ENCODE results near the gene DVL1. TPM values are rescaled to one million over a fixed set of nuclear protein-coding genes. Genes with fewer than 3 reads are reported as not detected.

Gene DVL1
- total RNA-seq, 1 donor from 2014 or later = 66.0 TPM

DNA sequence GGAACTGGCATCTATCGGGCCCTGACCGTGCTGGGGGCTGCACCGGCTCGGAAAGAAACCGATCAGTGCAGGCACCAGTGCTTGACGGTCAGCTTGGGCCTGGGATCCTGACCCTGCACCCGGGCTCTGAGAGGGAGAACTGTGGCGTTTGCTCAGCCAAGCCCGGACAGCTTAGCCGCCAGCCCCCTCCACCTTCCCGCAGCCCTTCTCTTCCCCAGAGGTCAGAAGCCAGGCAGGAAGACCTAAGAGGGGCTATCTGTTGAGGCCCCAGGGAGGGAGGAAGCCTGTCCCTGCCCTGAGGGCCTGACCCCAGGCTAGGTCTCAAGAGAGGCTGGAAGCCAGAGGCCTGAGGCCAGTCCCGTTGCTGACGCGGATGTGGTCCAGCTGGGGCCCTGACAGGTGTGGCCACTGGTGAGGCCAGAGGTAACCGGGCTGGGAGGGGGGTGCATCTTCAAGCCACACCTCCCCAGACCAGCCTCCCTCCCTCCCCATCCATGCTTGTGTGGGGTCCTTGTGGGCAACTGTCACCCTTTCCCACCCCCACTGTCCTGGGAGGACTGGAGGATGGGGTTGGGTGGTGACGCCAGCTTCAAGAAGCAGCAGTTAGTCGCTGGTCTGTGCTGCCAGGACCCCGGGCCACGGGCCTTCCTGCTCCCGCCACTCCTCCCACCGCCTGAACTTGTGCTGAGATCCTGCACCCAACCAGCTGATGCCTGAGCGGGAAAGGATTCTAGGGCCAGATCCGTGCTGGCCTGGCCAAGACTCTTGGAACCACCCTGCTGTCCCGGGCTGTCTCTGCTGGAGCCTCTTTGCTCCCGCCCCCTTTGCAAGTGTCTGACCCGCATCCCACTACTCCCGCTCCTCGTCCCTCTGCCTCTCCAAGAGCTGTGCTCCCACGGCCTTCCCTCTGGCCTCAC is 2.6 kb upstream of the DVL1 start:
- Histone ChIP-seq H3K4me1 (peaks cover 35% of the 10 kb centered on the region), H3K27ac (peak overlapping the region; percentile 30), H3K36me3 (no peaks in the 10 kb centered on the region), H3K4me3 (no peak overlapping the region), H3K9me3 (no peaks in the 10 kb centered on the region), H3K27me3 (peaks cover 11% of the 10 kb centered on the region)
- intact Hi-C loops (cut with DNase I) = no loop called here
- TF ChIP-seq, protein P1, sequence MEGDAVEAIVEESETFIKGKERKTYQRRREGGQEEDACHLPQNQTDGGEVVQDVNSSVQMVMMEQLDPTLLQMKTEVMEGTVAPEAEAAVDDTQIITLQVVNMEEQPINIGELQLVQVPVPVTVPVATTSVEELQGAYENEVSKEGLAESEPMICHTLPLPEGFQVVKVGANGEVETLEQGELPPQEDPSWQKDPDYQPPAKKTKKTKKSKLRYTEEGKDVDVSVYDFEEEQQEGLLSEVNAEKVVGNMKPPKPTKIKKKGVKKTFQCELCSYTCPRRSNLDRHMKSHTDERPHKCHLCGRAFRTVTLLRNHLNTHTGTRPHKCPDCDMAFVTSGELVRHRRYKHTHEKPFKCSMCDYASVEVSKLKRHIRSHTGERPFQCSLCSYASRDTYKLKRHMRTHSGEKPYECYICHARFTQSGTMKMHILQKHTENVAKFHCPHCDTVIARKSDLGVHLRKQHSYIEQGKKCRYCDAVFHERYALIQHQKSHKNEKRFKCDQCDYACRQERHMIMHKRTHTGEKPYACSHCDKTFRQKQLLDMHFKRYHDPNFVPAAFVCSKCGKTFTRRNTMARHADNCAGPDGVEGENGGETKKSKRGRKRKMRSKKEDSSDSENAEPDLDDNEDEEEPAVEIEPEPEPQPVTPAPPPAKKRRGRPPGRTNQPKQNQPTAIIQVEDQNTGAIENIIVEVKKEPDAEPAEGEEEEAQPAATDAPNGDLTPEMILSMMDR (IDR thresholded peaks at IDR 0.05) = no peak
- DNase-seq = no peak
- ATAC-seq = no peak

DNA sequence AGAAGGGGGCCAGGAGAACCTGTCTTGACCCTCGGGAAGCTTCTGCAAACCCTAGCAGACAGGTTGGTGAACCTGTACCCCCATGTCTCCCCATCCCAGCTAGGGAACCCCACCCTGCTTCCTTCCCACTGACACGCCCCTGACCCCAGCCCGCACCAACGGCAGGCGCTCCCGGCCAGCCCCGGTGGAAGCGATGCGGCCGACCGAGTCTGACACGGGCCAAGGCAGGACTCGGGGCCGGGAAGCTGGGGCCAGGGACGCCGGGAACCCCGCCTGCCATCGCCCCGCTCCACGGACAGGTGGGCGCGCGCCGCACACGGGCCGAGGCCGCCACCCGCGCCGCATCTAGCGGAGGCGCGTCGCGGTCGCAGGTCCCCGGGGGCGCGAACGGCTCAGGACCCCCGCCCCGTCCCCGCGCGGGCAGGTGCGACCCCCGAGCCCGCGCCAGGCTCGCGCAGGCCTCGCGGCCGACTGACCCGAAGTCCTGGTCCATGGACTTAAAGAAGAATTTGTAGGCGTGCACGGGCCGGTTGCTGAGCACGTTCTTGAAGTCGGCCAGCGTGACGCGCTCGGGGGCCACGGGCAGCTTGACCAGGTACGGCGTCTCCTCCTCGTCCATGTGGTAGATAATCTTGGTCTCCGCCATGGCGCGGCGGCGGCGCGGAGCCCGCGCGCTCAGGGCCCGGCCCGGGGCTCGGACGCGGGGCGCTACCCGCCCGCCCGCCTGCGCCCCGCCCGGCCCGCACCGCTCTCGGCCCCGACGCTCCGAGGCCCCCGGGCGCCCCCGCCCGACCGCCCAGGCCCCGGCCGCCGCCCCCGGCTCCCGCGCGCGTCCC is 580 bp downstream of the DVL1 start:
- Histone ChIP-seq H3K4me3 (peak overlapping the region; percentile 58), H3K36me3 (no peaks in the 10 kb centered on the region), H3K27ac (peak overlapping the region; percentile 68), H3K9me3 (no peaks in the 10 kb centered on the region), H3K4me1 (peaks cover 38% of the 10 kb centered on the region), H3K27me3 (peaks cover 6% of the 10 kb centered on the region)
- no peak for DNase-seq
- intact Hi-C loops (cut with DNase I) = no loop called here
- TF ChIP-seq, protein P1 (IDR thresholded peaks at IDR 0.05) = no peak
- peak; percentile 0 for ATAC-seq

DNA sequence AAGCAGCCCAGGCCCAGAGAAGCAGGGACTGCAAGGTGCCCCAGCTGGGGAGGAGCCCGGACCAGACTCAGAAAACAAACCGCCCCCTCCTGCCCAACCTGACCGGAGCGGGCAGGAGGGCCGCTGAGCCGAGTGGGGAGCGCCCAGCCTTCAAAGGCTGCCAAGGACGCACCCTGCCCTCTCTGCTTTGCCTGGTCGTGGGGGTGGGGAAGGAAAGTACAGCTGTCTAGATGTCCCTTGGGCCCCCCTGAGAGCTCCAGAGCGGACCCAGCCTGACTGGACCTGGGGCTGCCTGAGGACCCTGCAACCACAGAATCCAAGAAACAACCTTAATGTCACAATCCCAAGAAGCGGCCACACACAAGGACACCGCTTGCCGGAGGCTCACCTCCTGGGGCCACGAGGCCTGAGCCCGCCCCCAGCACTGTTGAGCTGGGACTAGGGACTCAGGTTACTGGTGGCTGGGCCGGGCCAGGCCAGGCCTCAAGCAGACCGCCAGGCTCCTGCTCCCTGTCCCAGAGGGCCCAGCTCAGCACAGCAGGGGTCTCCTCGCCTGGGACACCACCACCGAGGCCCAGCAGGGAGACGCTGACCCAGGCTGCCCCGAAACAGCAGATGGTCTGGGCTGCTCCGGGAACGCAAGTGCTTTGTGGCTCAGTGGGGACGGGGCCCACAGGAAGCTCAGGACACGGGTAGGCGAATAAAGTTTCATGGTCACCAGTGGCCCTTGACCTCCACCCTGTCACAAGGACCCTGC is 1.4 kb downstream of the DVL1 start:
- Histone ChIP-seq H3K4me1 (peaks cover 34% of the 10 kb centered on the region), H3K27me3 (no peaks in the 10 kb centered on the region), H3K4me3 (peak overlapping the region; percentile 58), H3K36me3 (no peaks in the 10 kb centered on the region), H3K9me3 (no peaks in the 10 kb centered on the region), H3K27ac (peak overlapping the region; percentile 68)
- DNase-seq (peak; percentile 81), ATAC-seq (peak; percentile 44)
- intact Hi-C loops (cut with DNase I) = no loop called here
- TF ChIP-seq, protein P1 (IDR thresholded peaks at IDR 0.05) = no peak

DNA sequence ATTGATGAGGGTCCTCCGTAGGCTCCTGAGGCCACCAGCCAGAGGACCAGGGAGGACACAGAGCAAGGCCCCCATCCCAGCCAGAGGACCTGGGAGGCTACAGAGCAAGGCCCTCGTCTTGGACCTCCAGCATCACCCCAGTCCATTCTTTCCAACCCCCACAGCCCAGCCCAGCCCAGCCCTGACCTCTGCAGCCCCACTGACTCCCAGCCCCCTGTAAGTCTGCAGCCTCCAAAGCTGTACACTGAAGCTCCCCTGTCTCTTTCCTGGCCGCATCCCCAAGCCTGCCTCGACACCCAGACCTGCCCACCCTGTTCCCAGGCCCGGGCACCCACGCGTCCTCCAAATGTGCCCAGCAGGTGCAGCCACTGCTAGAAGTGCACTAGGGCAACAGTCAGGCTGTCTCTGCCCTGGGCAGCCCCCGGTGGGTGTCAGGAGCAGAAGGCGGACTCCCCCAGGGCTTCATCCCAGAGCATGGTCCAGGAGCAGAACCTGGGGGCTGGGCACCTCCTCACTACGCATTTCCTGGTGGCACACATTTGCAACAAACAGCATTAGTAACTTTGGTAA is 2.1 kb downstream of the DVL1 start:
- H3K4me3 ChIP-seq = peak overlapping the region; percentile 58
- TF ChIP-seq, protein P1 (IDR thresholded peaks at IDR 0.05) = no peak
- no peaks in the 10 kb centered on the region for H3K27me3 ChIP-seq
- no peak for DNase-seq
- no peak overlapping the region for H3K27ac ChIP-seq
- ATAC-seq = no peak
- H3K4me1 ChIP-seq = peaks cover 34% of the 10 kb centered on the region
- no peaks in the 10 kb centered on the region for H3K9me3 ChIP-seq
- no peaks in the 10 kb centered on the region for H3K36me3 ChIP-seq
- intact Hi-C loops (cut with DNase I) = no loop called here

DNA sequence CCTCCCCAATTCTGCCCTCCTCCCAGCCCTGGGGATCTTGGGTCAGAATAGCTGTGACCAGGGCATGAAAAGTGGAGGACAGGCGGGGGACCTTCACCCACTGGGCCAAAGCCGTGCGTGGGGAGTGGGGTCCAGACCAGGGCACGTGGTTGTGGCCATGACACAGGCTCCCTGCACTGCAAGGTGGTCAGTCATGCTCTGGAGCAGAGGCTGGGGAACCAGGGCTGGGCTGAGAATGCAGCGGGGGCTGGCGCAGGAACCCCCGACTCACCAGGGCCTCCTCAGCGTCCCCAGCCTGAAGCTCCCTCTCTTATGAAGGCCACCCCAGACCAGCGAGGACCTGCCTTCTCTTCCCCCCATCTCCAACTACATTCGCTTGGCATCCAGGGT is 2.7 kb downstream of the DVL1 start:
- intact Hi-C loops (cut with DNase I) = no loop called here
- no peaks in the 10 kb centered on the region for H3K36me3 ChIP-seq
- no peak for ATAC-seq
- no peaks in the 10 kb centered on the region for H3K9me3 ChIP-seq
- no peak for DNase-seq
- no peaks in the 10 kb centered on the region for H3K27me3 ChIP-seq
- H3K27ac ChIP-seq = no peak overlapping the region
- TF ChIP-seq, protein P1 (IDR thresholded peaks at IDR 0.05) = no peak
- no peak overlapping the region for H3K4me3 ChIP-seq
- H3K4me1 ChIP-seq = peaks cover 28% of the 10 kb centered on the region

Measured in upper lobe of right lung (tissue), 1 donor.